ENCODE data around the gene SHANK2.

SHANK2 gene

DNA sequence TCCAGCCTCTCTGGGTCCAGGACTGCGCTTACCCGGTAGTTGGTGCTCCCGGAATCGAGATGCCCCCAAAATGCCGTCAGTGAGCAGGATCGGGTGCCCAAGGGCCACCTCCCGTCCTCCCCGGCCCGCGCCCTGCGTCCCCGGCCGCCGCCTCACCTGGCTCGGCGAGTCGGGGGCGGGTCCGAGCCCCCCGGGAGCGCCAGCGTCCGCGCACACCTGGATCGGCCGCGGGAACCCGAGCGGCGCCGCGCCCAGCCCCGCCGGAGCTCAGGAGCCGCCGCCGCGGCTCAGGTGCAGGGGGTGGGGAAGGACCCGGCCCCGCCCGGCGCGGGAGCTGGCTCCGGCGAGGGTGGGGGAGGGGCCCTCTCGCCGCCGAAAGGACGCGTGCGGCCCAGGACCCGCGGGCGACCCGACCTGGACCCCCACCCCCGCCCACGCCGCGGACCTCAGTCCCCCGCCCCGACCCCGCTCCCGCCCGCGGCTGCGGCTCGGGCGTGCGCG, at the start of gene SHANK2:
TSS of gene SHANK2 (minus strand) at position 309 of the 501 bp plus-strand sequence. CDS start 105,251 bp downstream, outside the sequence.
- no peak for DNase-seq

DNA sequence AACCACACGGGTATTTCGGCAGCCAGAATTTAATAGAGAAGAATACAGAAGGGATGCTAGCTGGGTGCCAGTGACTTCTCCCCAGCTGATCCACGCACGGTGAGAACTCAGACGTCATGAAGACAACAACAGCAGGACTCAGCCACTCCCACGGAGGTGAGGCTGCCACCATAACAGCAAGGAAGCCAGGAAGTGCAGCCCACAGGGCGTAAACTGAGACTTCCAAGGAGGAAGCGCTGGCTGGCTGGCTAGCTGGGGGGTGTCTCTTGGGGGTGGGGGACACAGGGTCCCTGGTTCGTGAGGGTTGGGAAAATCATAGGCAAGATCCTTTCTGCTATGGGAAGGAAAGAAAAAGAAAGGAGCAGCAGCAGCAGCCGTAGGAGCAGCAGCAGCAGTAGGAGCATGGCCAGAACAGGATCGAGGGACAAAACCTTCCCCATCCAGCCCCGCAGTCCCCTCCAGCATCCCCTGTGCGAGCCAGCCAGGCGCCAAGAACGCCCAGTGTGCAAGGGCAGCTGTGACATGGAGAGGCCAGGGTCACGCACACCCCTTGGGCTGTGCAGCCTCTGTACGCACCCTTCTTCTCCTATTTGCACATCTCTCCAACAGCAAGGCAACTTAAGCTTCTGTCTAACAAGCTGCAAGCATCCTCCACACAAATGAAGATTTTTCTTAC, 49.6 kb upstream of the SHANK2 start:
- no peak for DNase-seq

DNA sequence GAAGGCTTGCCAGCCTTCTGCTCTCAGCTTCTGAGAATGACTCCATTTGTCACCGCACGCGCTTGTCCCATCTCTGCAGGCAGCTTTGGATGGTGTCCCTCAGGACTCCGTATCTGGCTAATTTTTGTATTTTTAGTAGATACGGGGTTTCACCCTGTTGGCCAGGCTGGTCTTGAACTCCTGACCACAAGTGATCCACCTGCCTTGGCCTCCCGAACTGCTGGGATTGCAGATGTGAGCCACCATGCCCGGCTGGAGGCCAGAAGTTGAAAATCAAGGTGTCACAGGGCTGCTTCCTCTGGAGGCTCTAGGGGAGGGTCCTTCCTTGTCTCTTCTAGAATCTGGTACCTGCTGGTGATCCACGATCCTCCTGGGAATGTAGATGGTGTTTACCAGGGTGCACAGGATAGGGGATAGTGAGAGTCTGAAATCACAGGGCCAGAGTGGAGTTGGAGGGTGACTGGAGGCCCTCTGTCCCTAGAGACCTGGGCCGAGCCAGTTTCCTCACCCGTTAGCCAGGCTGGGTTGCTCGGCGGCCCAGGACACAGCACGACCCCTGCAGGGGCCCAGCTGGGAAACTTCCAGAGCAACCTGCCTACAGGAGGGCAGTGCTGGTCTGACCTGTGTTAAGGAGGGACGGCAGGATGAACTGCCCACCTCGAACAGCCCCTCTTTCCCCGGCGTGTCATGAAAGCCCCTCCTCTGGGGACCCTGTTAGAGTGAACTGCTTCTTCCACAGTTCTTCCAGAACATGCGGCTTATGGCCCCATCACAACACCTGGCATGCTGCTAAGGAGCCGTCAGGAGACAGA, 48.9 kb upstream of the SHANK2 start:
- no peak for DNase-seq

DNA sequence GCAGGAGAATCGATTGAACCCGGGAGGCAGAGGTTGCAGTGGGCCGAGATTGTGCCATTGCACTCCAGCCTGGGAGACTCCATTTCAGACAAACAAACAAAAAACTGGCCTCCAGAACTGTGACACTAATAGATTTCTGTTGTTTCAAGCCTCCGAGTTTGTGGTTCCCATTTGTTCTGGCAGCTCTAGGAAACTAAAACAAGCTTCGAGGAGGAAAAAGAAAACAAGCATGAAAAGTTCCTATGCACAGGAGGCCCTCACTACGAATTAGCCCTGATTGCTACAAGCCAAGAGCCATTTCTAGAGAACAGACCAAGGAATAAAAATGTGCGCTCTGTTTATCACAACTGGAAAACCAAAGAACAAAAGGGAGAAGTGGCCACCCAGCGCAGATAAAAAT, 47.8 kb upstream of the SHANK2 start:
- DNase-seq, result no peak

DNA sequence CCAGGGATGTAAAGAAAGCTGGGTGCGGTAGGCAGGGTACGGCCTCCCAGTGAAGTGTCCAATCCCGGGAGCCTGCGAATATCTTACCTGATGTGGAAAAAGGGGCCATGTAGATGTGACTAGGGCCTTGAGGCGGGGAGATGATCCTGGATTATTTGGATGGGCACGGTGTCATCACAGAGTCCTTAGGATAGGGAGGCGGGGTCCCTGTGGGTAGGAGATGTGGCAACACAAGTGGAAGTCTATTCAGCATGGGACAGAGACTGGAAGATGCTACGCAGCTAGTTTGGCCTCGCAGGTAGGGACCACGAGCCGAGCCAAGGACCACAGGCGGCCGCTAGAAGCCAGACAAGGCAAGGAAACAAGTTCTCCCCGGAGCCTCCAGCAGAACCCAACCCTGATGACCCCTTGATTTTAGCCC, 46.4 kb upstream of the SHANK2 start:
- no peak for DNase-seq

DNA sequence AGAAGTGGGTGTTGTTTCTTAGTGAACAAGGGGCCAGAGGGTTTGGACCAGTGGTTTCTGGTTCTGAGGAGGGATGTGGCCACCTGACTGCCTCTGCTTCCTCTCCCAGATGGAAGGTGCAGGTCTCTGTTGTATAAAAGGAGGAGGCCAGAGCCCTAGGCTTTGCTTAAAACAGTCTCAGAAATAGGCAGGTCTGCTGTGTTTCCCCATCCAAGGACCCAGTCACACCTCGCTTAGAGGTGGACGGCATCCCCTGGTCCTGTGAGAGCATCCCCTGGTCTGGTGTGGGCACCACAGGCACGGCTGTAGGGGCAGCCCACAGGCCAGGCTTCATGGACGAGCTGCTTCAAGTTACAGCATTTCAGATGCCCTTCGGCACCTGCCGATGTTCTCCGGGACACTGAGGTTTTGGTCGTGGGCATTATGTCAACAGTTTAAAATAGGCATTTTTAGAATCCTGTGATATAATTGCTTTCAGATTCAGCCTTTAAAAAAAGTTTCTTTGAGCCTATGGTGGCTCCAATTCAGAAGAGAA, 45.7 kb upstream of the SHANK2 start:
- DNase-seq, result no peak

DNA sequence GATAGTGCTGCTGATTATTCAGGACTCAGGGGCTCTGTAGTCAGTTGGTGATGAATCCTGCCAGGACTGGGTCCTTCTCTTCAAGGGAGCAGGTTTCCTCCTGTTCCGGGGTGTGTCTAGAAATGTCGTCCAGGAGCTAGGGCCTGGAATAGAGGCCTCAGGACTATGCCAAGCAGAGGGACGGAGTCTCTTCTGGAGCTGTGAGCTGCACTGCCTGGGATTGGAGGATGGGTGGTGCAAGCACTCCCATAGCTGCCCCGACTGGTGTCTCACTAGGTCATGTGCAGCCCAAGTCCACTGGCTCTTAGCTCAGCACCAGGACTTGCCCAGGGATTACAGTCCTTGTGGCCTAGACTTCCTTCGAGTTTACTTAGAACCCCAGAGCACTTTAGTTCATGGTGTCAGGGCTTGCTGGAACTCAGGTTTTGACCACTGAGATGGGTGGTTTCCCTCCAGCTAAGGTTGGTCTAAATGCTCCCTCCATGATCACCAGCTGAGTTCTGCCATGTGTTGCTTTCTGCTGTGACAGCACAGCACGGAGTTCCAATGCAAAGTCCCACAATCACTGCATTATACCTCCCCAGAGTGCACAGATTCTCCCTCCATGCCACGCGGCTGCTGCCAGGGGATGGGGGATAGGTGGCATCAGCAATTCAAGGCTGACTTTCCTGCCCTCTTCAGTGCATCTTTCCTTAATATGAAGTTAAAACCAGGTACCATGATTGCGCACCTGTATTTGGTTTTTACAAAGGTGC, 42.6 kb upstream of the SHANK2 start:
- DNase-seq, result no peak

DNA sequence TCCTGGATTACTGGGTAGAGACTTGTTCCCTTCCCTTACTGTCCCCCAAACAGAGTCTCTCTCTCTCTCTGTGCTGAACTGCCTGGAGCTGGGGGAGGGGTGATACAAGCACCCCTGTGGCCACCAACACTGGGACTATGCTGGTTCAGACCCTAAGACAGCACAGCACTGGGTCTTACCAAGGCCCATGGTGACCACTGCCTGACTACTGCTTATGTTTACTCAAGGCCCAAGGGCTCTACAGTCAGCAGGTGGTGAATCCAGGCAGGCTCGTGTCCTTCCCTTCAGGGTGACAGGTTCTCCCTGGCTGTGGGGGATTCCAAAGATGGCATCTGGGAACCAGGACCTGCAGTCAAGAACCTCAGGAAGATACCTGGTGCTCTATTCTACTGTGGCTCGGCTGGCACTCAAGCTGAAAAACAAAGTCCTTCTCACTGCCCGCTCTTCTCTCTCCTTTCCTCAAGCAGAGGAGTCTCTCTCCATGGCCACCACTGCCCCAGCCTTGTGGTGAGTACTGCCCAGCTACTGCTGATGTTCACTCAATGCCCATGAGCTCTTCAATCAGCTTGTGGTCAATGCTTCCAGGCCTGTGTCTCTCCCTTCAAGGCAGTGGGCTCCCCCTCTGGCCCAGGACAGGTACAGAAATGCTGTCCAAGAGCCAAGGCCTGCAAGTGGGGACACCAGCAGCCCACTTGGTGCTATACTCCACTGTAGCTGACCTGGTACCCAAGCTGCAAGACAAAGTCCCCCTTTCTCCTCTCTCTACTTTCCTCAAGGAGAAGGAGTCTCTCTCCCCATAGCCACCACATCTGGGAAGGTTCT, 41.8 kb upstream of the SHANK2 start:
- DNase-seq, result no peak

DNA sequence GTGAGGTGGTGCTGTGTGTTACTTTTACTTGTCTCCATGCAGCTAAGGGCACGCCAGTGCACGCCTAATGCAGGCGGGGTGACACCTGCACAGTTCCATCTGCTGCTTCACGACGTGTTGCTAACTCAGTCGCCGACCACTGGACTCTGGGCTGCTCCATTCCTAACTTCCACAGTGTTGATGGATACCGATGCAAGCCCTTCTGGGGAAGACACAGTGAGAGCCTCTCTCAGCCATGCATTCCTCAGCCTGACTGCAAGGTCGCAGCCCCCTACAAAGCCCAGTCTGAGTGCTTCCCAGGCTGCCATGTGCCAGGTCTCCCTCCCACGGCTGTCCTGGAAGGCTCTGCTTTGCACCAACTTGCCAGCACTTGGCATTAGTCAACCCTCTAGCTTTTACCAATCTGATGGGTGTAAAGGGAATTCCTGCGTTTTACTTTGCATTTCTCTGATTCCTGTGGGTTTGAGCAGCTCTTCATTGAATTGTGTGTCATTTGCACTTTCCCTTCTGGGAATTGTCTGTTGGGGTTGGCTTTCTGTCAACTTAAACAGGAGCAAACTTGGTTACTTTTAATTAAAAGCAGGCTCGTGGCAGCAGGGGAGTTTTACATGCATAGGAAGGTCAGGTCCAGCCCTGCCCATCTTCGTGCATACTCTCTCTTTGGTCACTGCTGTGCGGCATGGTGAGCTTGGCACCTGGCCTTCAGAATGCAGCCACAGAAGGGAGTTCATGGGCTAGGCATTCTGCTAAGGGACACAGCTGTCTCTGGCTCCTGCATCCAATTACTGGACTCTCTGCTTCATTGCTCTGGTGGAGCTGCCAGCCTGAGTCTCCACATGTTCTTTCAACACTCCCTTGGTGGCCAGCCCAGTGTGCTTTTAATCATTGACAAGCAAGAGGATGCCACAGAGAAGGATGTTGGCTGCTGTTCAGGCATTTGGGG, 34.6 kb upstream of the SHANK2 start:
- no peak for DNase-seq

DNA sequence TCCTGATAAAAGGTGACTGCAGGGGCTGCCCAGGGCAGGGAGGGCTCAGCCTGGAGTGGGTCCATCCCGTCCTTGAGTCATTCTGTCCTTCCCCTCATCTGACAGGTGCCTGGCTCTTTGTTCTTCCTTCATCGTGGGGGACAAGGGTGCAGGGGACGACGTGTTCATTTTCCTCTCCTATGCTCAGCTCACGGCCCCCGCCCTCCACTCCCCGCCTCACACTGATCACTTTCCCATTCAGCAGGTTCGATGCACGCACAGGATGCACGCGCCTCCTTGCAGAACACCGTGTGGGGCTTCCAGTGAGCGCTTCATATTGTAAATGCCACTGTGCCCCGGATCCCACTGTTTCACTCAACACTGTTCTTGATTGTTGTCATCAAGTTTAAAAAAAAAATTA, 32.7 kb upstream of the SHANK2 start:
- DNase-seq, result no peak

DNA sequence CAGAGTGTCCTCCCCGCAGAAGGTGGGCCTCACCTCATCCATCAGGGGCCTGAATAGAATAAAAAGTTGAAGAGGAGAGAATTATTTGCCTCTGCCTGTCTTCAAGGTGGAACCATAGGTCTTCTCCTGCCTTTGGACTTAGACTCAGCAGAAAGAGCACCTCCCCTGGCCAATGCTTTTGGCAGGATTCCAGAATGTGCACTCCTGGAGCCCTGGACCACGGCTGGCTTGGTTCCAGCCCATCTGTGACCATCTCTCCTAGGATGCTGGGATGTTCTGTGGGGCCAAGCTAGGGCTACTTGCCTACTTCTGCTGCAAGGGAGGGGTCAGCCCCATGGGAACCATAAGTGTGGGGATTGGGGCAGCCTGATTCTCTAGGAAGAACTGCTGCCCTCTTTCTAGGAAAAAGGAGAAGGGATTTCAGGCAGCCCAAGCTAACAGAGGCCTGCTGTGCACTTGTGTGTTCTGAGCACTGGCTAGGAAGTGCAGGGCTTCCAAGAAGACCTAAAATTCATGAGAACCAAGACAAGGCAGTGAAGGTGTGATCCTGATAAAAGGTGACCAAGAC, 32.2 kb upstream of the SHANK2 start:
- no peak for DNase-seq

DNA sequence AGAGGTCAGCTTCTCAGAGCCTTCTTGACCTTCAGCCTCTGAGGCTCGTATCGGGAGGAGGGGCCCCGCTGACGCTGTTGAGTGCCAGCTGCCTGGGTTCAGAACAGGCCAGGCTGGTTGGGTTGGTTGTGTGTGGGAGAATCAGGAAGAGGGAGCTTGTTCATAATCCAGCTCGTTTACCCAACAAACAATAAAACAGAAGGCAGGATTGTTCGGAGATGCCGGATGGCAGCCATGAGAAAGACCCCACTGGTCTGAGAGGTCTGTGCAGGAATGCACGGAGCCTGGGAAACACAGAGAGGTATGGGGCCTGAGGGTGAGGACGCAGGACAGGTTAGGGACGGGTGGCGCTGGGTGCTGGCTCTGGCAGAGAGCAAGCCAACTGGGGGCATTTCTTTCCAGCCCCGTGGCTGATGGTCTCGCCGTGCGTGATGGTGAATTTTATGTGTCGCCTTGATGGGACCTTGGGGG, 31.6 kb upstream of the SHANK2 start:
- DNase-seq, result no peak

DNA sequence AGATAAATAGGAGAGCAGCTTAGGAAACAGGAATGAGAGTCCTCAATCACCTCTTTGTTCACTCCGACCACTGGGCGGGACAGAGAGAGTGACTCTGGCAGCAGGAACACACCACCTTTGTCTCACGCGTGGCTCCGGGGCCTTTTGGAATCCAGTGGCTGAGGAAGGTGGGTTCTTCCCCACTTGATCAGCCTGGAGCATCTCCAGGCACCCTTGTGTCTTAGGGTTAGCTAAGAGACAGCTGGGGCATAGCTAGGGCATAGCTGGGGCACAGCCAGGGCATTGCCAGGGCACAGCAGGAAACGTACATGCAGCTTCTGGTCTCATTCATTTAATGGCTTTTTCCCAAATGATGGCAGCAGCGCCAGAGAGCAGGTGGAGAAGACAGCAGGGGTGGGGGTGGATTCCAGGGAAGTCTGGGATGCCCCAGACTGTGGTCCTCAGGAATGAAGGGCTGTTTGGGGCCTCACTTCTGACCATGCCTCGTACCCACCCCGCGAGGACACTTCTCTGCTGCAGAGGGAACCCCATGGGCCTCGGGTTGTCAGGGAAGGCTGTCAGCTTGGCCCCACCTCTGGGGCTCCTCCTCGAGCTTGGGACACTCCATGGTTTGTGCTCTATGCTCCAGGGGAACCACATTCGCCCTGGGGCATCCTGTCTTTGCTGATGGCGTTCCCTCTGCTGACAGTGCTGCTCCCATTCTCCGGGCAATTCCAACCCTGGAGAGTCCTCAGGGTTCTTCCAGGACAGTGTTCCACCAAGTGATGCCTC, 30.4 kb upstream of the SHANK2 start:
- DNase-seq, result no peak

DNA sequence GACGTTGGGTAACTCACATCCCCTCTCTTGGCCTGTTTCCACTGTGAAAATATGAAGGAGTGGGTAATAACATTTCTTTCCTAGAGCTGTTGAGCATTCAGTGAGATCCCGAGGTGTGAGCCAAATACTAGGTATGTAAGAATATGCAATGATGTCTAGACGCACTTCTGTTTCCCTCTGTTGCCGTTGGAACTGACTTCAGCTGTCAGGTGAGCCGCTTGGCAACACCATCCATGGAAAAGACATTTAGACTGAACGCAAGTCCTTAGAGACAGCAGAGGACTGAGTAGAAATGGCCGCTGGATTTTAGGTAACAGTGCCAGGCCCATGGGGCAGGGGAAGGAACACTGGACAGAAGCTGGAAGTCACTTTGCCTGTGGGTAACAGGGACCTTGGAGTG, 29.5 kb upstream of the SHANK2 start:
- no peak for DNase-seq

DNA sequence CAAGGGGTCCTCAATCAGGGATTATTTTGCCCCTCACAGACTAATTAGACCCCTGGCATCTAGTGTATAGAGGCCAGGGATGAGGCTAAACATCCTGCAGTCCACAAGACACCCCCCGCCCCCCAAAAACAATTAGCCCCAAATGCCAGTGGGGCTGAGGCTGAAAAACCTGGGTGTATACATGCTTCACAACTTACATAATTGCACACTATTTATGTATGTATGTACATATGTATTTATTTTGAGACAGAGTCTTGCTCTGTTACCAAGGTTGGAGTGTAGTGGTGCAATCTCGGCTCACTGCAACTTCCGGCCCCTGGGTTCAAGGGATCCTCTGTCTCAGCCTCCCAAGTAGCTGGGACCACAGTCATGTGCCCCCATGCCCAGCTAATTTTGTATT, 28.8 kb upstream of the SHANK2 start:
- DNase-seq, result no peak

DNA sequence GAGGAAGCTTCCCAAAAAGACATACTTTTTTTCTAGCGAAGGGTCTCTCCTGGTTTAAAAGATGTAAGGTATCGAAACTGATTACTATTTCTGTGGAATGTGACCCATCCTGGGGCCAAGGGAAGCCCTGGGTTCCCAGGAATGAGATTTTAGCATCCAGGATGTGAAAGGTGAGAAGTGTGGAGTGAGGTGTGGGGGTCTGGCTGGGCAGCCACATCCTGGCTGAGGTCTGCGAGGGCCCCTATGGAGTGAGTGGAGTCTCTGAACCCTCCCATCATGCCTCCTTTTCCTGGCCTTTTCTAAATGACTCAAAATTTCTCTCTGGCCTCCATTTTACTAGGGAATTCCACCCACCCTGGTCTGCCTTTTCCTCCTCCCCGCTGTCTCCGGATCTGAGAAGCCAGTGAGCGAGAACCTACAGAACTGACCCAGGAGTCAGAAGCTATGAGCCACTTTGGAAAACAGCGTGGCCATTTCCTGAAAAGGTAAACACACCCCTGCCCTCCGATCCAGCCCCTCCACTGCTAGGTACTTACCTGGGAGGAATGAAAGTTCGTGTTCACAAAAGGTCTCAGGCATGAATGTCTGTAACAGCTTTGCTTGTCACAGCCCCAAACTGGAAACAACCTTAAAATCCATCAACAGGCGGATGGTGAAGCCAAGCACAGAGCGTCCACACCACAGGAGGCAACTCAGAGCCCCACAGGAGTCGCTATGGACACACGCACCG, 27.7 kb upstream of the SHANK2 start:
- DNase-seq, result no peak

DNA sequence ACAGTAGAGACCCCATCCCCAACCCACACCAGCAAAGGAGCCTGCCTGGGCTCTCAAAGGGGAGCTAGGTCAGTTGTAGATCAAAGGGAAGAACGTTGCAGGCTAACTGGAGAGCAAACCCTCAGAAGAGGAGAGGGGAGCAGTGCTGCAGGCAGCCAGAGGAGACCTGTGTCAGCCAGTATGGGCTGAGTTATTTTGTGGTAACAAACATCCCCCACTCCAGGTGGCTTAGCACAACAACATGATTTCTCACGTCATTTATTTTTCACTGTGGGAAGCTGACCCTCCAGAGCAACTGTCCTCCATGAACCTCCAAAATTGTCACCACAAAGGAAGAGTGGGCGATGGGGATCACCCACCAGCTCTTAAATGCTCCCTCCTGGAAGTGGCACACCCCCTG, 19.8 kb upstream of the SHANK2 start:
- no peak for DNase-seq

DNA sequence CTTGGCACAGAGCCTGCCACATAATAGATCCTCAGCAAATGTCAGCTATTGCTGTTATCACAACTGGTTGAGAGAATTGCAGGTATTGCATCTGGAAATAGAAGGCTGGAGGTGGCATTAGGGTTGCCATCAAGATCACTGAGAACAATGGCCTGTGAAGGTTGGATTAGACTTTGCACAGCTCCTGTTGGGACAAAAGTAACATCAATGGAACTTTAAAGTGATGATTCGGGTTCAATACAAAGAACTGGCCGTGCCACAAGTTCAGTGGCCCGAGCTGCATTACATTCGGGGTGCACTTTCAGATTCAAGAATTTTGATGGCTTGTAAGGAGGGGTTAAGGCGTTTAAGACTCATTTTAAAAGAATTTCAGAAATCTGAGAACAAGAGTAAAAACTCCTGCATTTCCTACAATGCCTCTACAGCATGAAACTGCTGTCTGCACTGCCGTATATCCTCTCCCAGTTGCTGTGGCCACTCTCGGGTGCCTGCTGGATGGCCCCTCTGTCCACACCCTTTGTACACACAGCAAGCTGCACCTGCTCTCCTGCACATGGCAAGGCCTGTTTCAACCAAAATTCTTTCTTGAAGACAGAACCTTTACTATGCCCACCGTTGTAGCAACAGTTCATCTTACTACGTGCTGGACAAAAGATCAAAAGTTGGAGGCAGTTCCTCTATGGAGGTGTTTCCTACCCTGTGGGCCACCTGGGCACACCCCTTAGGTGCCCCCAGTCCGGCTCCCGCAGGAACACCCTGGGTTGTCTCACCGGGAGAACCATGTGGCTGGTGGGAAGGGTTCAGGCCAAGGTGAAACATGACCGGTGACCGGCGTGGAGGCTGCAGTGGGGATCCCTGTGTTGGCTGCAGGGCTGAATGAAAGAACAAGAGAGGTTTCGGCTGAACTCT, 17.5 kb upstream of the SHANK2 start:
- no peak for DNase-seq

All from activated T-cell treated with anti-CD3 and anti-CD28 coated beads for 4 hours (primary cell).